ENCODE results near the gene DNAJB14. TPM values are rescaled to one million over a fixed set of nuclear protein-coding genes. Genes with fewer than 3 reads are reported as not detected.

The DNAJB14 gene
- total RNA-seq, 1 donor = 70.1 TPM

DNA sequence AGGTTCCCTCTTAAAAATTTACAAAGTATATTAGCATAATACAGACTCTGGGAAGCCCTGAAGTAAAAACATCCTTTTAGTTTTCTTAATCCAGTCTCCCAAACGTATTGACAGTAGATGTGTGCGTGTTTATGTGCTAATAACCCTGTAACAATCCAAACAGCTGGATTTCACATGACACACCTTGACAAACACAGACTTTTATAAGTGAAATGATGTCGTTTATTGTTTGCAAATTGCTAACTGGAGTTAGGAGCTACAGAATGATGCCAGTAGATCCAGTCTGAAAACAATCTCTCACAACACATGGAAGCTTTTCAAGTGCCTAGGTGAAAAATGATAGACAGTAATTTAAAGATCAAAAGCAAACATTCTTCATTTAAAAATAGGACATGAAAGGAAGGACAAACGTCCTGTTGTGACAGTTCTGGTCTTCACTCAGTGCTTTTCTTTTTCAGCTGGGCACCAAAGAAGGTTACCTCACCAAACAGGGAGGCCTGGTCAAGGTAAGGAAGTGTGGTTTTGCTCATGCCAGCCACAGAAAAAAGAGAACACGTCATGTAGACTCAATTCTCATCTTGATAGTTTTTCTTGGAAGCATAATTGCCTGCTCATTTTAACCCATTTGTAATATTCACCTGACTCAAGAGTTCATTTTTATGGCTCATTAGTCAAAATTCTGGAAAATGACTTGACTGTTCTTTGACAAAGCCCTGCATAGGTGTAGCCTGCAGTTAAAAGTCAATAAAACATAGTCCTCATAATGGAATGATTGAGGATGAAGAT is 85.1 kb downstream of the DNAJB14 start:
- peaks cover 37% of the 10 kb centered on the region for H3K4me1 ChIP-seq (ENCODE audit: insufficient read depth, low read length)
- no peaks in the 10 kb centered on the region for H3K27me3 ChIP-seq (ENCODE audit: insufficient read depth, low read length)
- no peak overlapping the region for H3K4me3 ChIP-seq (ENCODE audit: low read length)
- H3K9me3 ChIP-seq (ENCODE audit: low read depth, low read length) = no peaks in the 10 kb centered on the region

- no peaks in the 10 kb centered on the region for H3K9me3 ChIP-seq (ENCODE audit: low read depth, low read length)
- no peak overlapping the region for H3K4me3 ChIP-seq (ENCODE audit: low read length)
- H3K4me1 ChIP-seq (ENCODE audit: insufficient read depth, low read length) = peaks cover 42% of the 10 kb centered on the region
- H3K27me3 ChIP-seq (ENCODE audit: insufficient read depth, low read length) = no peaks in the 10 kb centered on the region
These were observed 85.9 kb downstream of the DNAJB14 start for GRCh38 chr4:99860521-99860920.

DNA sequence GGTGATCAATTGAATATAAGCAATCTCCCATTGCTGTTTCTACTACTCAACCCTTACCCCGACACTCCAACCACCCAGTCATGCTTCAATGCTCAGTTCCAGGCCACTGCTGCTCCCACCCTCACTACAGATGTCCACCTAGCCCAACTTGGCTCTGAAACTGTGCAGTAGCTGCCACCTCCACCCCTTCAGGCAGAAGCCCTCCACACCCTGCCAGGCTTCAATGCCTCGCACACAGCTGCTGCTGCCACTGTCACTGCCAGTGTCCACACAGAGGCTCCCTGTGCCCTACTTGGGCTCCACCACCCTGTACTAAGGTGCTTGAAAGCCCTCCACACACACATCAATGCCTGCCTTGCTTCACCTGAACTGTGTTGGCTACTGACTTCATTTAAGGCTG is 86.8 kb downstream of the DNAJB14 start:
- peaks cover 51% of the 10 kb centered on the region for H3K4me1 ChIP-seq (ENCODE audit: insufficient read depth, low read length)

GRCh38 chr4:99857307-99857706 is 89.1 kb downstream of the DNAJB14 start:
- H3K4me3 ChIP-seq (ENCODE audit: low read length) = no peak overlapping the region
- H3K9me3 ChIP-seq (ENCODE audit: low read depth, low read length) = no peaks in the 10 kb centered on the region
- no peaks in the 10 kb centered on the region for H3K27me3 ChIP-seq (ENCODE audit: insufficient read depth, low read length)
- peaks cover 68% of the 10 kb centered on the region for H3K4me1 ChIP-seq (ENCODE audit: insufficient read depth, low read length)

More for the DNA sequence above, 86.8 kb downstream of the DNAJB14 start:
- Histone ChIP-seq H3K9me3 (ENCODE audit: low read depth, low read length) (no peaks in the 10 kb centered on the region), H3K4me3 (ENCODE audit: low read length) (no peak overlapping the region), H3K27me3 (ENCODE audit: insufficient read depth, low read length) (no peaks in the 10 kb centered on the region)

DNA sequence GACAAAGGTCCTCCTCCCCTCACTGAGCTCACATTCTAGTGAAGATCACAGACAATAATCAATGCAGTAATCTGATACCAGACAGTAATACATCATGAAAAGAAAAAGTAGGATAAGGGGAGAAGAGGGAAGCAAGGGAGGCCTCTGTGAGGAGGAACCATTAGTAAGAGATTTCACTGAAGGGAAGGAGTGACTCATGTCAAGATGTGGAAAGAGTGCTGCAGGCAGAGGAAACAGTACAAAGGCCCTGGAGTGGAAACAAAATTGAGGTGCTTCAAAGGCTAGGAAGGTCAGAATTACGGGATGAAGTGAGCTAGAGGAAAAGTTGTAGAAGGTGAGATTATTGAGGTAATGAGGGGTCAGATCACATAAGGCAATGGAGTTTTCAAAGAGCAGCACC is 90.3 kb downstream of the DNAJB14 start:
- H3K27me3 ChIP-seq (ENCODE audit: insufficient read depth, low read length) = no peaks in the 10 kb centered on the region
- no peaks in the 10 kb centered on the region for H3K9me3 ChIP-seq (ENCODE audit: low read depth, low read length)
- H3K4me3 ChIP-seq (ENCODE audit: low read length) = no peak overlapping the region
- peaks cover 70% of the 10 kb centered on the region for H3K4me1 ChIP-seq (ENCODE audit: insufficient read depth, low read length)

GRCh38 chr4:99855678-99856077 is 90.7 kb downstream of the DNAJB14 start:
- peaks cover 72% of the 10 kb centered on the region for H3K4me1 ChIP-seq (ENCODE audit: insufficient read depth, low read length)
- H3K4me3 ChIP-seq (ENCODE audit: low read length) = no peak overlapping the region
- H3K9me3 ChIP-seq (ENCODE audit: low read depth, low read length) = no peaks in the 10 kb centered on the region
- H3K27me3 ChIP-seq (ENCODE audit: insufficient read depth, low read length) = no peaks in the 10 kb centered on the region

- no peaks in the 10 kb centered on the region for H3K27me3 ChIP-seq (ENCODE audit: insufficient read depth, low read length)
- no peak overlapping the region for H3K4me3 ChIP-seq (ENCODE audit: low read length)
These were observed 92.4 kb downstream of the DNAJB14 start for GRCh38 chr4:99853999-99854398.

GRCh38 chr4:99853190-99853589 is 93.2 kb downstream of the DNAJB14 start:
- Histone ChIP-seq H3K4me3 (ENCODE audit: low read length) (no peak overlapping the region), H3K9me3 (ENCODE audit: low read depth, low read length) (no peaks in the 10 kb centered on the region), H3K4me1 (ENCODE audit: insufficient read depth, low read length) (peaks cover 60% of the 10 kb centered on the region), H3K27me3 (ENCODE audit: insufficient read depth, low read length) (no peaks in the 10 kb centered on the region)

More at GRCh38 chr4:99853999-99854398, 92.4 kb downstream of the DNAJB14 start:
- no peaks in the 10 kb centered on the region for H3K9me3 ChIP-seq (ENCODE audit: low read depth, low read length)
- H3K4me1 ChIP-seq (ENCODE audit: insufficient read depth, low read length) = peaks cover 66% of the 10 kb centered on the region

DNA sequence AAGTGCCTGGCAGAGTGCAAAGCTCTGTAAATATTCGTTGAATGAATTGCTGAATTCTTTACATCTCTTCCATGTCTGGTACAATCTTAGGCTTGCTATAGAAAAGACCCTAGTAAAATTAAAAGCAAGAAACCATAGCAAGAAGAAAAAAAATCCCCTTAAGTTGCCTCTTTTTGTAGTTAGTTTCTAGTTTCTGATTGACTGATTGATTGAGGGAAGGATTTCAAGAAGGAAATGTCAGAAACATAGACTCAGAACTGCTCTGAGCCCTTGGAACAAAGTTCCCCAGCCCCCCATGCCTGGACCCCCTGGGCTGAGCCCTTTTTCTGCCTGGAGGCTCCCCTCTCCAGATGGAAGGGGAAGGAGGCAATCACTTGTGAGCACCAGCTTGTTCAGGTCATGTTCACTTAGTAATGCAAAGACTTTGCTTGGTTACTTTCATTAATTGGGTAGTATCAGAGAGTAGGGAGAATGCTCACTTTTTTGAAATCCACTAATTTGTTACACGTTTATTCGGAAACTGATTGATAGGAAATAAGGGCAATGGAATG is 94.1 kb downstream of the DNAJB14 start:
- no peaks in the 10 kb centered on the region for H3K27me3 ChIP-seq (ENCODE audit: insufficient read depth, low read length)
- peaks cover 65% of the 10 kb centered on the region for H3K4me1 ChIP-seq (ENCODE audit: insufficient read depth, low read length)
- no peak overlapping the region for H3K4me3 ChIP-seq (ENCODE audit: low read length)
- H3K9me3 ChIP-seq (ENCODE audit: low read depth, low read length) = no peaks in the 10 kb centered on the region

DNA sequence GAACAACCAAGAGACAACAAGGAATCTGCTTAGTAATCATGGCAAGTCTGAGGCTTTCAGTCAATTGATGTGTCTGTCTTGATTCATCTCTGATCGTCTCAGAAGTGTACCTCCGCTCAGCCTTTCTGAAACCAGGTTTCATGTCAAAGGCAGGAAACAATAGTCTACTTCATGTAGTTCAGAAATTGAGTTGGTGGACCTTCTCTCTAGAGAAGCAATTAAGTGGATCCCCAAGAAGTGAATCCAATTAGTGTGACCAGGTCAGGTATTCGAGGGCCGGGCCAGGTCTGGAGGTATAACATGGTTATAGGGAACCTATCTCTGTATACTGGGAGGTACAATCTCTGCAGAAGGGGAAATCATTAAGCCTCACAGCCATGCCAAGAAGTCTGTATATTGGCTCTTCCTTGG is 97.8 kb downstream of the DNAJB14 start:
- no peaks in the 10 kb centered on the region for H3K9me3 ChIP-seq (ENCODE audit: low read depth, low read length)
- H3K4me3 ChIP-seq (ENCODE audit: low read length) = no peak overlapping the region
- peaks cover 62% of the 10 kb centered on the region for H3K4me1 ChIP-seq (ENCODE audit: insufficient read depth, low read length)
- no peaks in the 10 kb centered on the region for H3K27me3 ChIP-seq (ENCODE audit: insufficient read depth, low read length)

DNA sequence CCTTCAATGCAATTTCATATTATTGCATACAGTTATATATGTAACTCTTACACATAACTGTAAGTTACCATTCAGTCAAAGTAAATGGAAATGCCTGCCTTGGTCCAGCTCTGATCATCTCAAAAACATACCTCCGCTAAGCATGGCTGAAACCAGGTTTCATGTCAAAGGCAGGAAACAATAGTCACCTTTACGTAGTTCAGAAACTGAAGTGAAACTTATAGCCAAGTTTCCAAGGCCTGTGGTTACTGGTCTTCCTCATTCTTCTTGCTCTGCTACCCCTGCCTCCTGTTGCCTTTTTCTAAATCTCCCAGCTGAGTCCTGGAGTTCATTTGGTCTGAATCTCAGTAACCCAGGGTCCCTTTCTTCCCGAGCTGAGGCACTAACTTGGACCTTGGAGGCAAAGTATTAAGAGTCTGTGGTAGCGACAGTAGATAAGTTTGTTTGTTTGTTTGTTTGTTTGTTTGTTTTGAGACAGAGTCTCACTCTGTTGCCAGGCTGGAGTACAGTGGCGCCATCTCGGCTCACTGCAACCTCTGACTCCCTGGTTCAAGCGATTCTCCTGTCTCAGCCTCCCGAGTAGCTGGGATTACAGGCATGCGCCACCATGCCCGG is 98.9 kb downstream of the DNAJB14 start:
- Histone ChIP-seq H3K4me3 (ENCODE audit: low read length) (no peak overlapping the region), H3K27me3 (ENCODE audit: insufficient read depth, low read length) (no peaks in the 10 kb centered on the region), H3K4me1 (ENCODE audit: insufficient read depth, low read length) (peaks cover 54% of the 10 kb centered on the region), H3K9me3 (ENCODE audit: low read depth, low read length) (no peaks in the 10 kb centered on the region)

DNA sequence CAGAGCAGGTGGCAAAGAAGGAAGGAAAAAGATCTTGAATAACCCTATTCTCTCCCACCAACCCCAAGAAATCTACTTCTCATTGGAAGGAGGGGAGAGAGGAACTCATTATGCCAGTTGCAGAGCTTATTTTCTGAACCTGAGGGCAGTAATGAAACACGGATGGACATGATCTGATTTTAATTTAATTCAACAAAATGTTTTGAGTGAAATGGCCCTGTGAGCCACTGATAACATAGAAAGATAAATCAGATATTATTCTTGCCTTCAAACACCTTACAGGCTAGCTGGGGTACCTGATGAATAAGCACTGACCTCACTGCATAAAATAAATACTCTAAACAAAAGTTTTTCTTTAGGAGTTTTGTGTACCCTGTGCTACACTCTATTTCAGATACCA is 99.5 kb downstream of the DNAJB14 start:
- peaks cover 54% of the 10 kb centered on the region for H3K4me1 ChIP-seq (ENCODE audit: insufficient read depth, low read length)
- no peaks in the 10 kb centered on the region for H3K27me3 ChIP-seq (ENCODE audit: insufficient read depth, low read length)
- no peaks in the 10 kb centered on the region for H3K9me3 ChIP-seq (ENCODE audit: low read depth, low read length)
- no peak overlapping the region for H3K4me3 ChIP-seq (ENCODE audit: low read length)

Other genes starting within 250 kb of the DNAJB14 start
- 54.3 TPM for gene DAPP1, start 129.8 kb downstream of the DNAJB14 start, total RNA-seq
- gene LAMTOR3, start 52.2 kb downstream of the DNAJB14 start, total RNA-seq = 41.0 TPM
- gene H2AZ1, start 3.7 kb upstream of the DNAJB14 start, total RNA-seq = 87.9 TPM
- gene DDIT4L, start 243.8 kb upstream of the DNAJB14 start, total RNA-seq = 0.21 TPM

Measured in mononuclear cell (primary cell).